HT1080 (cell line): ENCODE measurements around the gene VEPH1. TPM values are rescaled to one million over a fixed set of nuclear protein-coding genes. Genes with fewer than 3 reads are reported as not detected.

Source experiments
- DNase-seq: peaks from one replicate; pipeline ENCODE4 v3.0.0-alpha.2; 2015; ENCODE audit warnings: low read depth
- total RNA-seq: library from RNA; depleted of rRNA; stranded (reverse); fragments of >200 nt; shearing (Covaris generic); gene quantifications from 2 replicates; pipeline ENCODE4 v1.2.3, GENCODE V29; 2014

The VEPH1 gene
- total RNA-seq, 1 experiment from 2014 or later = 91.1 TPM

GRCh38 chr3:157479464-157480243 lies 23.6 kb downstream of the VEPH1 start:
- DNase-seq = no peak

GRCh38 chr3:157477441-157477840 lies 25.8 kb downstream of the VEPH1 start:
- DNase-seq = peak; percentile 51

- peak; percentile 75 for DNase-seq
These were observed 27.2 kb downstream of the VEPH1 start for GRCh38 chr3:157475921-157476414.

- DNase-seq = no peak
These were observed 30.6 kb downstream of the VEPH1 start for GRCh38 chr3:157472648-157473047.

- no peak for DNase-seq
These were observed 32.2 kb downstream of the VEPH1 start for GRCh38 chr3:157471064-157471463.

GRCh38 chr3:157469561-157470294 lies 33.5 kb downstream of the VEPH1 start:
- DNase-seq = no peak

GRCh38 chr3:157467200-157467599 lies 36.0 kb downstream of the VEPH1 start:
- peak; percentile 41 for DNase-seq

GRCh38 chr3:157465741-157466140 lies 37.5 kb downstream of the VEPH1 start:
- DNase-seq = no peak

- no peak for DNase-seq
These were observed 38.9 kb downstream of the VEPH1 start for GRCh38 chr3:157464321-157464720.

GRCh38 chr3:157463816-157464215 lies 39.4 kb downstream of the VEPH1 start:
- DNase-seq = no peak

GRCh38 chr3:157460253-157460652 lies 43.0 kb downstream of the VEPH1 start:
- peak; percentile 50 for DNase-seq

GRCh38 chr3:157459706-157460105 lies 43.5 kb downstream of the VEPH1 start:
- no peak for DNase-seq

GRCh38 chr3:157453824-157454223 lies 49.4 kb downstream of the VEPH1 start:
- no peak for DNase-seq

GRCh38 chr3:157452097-157452496 lies 51.1 kb downstream of the VEPH1 start:
- DNase-seq = no peak

- DNase-seq = peak; percentile 60
These were observed 56.1 kb downstream of the VEPH1 start for GRCh38 chr3:157447026-157447694.

- no peak for DNase-seq
These were observed 57.4 kb downstream of the VEPH1 start for GRCh38 chr3:157445857-157446256.

GRCh38 chr3:157444797-157445184 lies 58.4 kb downstream of the VEPH1 start:
- DNase-seq = no peak

- no peak for DNase-seq
These were observed 59.1 kb downstream of the VEPH1 start for GRCh38 chr3:157443905-157444796.

- DNase-seq = peak; percentile 23
These were observed 60.5 kb downstream of the VEPH1 start for GRCh38 chr3:157442729-157443128.

GRCh38 chr3:157441102-157441624 lies 62.1 kb downstream of the VEPH1 start:
- no peak for DNase-seq
